Breast epithelium (tissue), 3 donors: ENCODE results near the gene LCLAT1.

Source experiments
- POLR2AphosphoS5 ChIP-seq, 3 donors: sonication (generic); formaldehyde crosslinking; IDR thresholded peaks; one replicate each; pipeline ENCODE4 v1.6.1; 2017; ENCODE audit warnings: antibody characterized with exemption in 3 of 3
- TF ChIP-seq, protein P1 (sequence below), 3 donors: fragments of 450-650 bp; IDR thresholded peaks; one replicate each; pipeline ENCODE4 v1.5.1; 2016 to 2017; ENCODE audit warnings: antibody characterized with exemption in 3 of 3, mild to moderate bottlenecking in 3 of 3, moderate library complexity in 3 of 3

GRCh38 chr2:30500699-30501098 lies 53.7 kb downstream of the LCLAT1 start:
- TF ChIP-seq, protein P1, sequence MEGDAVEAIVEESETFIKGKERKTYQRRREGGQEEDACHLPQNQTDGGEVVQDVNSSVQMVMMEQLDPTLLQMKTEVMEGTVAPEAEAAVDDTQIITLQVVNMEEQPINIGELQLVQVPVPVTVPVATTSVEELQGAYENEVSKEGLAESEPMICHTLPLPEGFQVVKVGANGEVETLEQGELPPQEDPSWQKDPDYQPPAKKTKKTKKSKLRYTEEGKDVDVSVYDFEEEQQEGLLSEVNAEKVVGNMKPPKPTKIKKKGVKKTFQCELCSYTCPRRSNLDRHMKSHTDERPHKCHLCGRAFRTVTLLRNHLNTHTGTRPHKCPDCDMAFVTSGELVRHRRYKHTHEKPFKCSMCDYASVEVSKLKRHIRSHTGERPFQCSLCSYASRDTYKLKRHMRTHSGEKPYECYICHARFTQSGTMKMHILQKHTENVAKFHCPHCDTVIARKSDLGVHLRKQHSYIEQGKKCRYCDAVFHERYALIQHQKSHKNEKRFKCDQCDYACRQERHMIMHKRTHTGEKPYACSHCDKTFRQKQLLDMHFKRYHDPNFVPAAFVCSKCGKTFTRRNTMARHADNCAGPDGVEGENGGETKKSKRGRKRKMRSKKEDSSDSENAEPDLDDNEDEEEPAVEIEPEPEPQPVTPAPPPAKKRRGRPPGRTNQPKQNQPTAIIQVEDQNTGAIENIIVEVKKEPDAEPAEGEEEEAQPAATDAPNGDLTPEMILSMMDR (IDR thresholded peaks at IDR 0.05): no peak
- TF ChIP-seq POLR2AphosphoS5 (IDR thresholded peaks at IDR 0.05): no peak
